HepG2 (cell line): ENCODE measurements around the gene HACD2.

Source experiments
- HNRNPH1 ChIP-seq: fragments of 200-400 bp; formaldehyde crosslinking; optimal IDR thresholded peaks from 2 replicates; pipeline ENCODE3; 2017; ENCODE audit warnings: mild to moderate bottlenecking, low read depth, low read length
- SRF ChIP-seq: IDR thresholded peaks from 2 replicates; pipeline ENCODE4 v1.6.1; 2011; ENCODE audit warnings: mild to moderate bottlenecking, low read depth, low read length, moderate library complexity
- SUZ12 ChIP-seq: fragments of 150-350 bp; IDR thresholded peaks from 2 replicates; pipeline ENCODE4 v1.6.1; 2014; ENCODE audit warnings: low read depth, low read length
- YY1 ChIP-seq: IDR thresholded peaks from 2 replicates; pipeline ENCODE4 v1.6.1; 2011; ENCODE audit warnings: low read length, low read depth, moderate library complexity, mild to moderate bottlenecking; ENCODE audit not compliant: insufficient read depth, insufficient replicate concordance
- ZBTB38 ChIP-seq: sonication (generic); formaldehyde crosslinking; IDR thresholded peaks from 2 replicates; pipeline ENCODE4 v1.5.1; 2020; ENCODE audit warnings: mild to moderate bottlenecking, missing genetic modification reagents
- ZFP82 ChIP-seq: sonication (generic); formaldehyde crosslinking; IDR thresholded peaks from 2 replicates; pipeline ENCODE4 v1.5.1; 2020; ENCODE audit warnings: mild to moderate bottlenecking, missing genetic modification reagents, borderline replicate concordance
- ZNF496 ChIP-seq: sonication (generic); formaldehyde crosslinking; IDR thresholded peaks from 2 replicates; pipeline ENCODE4 v1.8.1; 2023; ENCODE audit warnings: mild to moderate bottlenecking, moderate library complexity, missing genetic modification reagents; ENCODE audit not compliant: insufficient replicate concordance
- TF ChIP-seq, protein P1 (sequence below): sonication (generic); formaldehyde crosslinking; IDR thresholded peaks from 2 replicates; pipeline ENCODE4 v1.5.0; 2020; ENCODE audit warnings: mild to moderate bottlenecking, missing genetic modification reagents, moderate library complexity
- TF ChIP-seq, protein P2 (sequence below): sonication (generic); formaldehyde crosslinking; IDR thresholded peaks from 2 replicates; pipeline ENCODE4 v1.5.1; 2020; ENCODE audit warnings: mild to moderate bottlenecking, missing genetic modification reagents, moderate library complexity

DNA sequence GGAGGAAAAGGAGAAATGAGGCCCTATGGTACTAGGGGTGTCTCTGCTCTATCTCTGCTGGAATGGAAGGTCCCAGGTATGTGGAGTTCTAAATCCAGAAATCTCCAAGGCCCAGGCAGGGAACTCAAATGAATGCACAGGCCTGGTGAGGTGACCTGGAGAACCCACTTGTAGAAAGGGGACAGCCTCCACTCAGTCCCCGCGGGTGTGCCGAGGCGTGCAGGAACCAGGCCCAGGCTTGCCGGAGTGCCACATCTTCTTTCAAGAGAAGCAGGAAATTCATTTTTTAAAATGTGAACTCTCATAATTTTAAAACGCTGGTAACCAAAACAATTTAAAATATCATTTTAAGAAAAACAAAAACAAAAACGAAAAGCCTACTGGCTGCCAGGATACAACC lies 103.8 kb downstream of the HACD2 start:
- TF ChIP-seq SUZ12 (no peak), HNRNPH1 (no peak), ZFP82 (CRISPR knock-in tag) (no peak), ZBTB38 (CRISPR knock-in tag) (no peak), YY1 (no peak), ZNF496 (CRISPR knock-in tag) (no peak), SRF (no peak)
- TF ChIP-seq, protein P1, sequence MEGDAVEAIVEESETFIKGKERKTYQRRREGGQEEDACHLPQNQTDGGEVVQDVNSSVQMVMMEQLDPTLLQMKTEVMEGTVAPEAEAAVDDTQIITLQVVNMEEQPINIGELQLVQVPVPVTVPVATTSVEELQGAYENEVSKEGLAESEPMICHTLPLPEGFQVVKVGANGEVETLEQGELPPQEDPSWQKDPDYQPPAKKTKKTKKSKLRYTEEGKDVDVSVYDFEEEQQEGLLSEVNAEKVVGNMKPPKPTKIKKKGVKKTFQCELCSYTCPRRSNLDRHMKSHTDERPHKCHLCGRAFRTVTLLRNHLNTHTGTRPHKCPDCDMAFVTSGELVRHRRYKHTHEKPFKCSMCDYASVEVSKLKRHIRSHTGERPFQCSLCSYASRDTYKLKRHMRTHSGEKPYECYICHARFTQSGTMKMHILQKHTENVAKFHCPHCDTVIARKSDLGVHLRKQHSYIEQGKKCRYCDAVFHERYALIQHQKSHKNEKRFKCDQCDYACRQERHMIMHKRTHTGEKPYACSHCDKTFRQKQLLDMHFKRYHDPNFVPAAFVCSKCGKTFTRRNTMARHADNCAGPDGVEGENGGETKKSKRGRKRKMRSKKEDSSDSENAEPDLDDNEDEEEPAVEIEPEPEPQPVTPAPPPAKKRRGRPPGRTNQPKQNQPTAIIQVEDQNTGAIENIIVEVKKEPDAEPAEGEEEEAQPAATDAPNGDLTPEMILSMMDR (CRISPR knock-in tag) = no peak
- TF ChIP-seq, protein P2, sequence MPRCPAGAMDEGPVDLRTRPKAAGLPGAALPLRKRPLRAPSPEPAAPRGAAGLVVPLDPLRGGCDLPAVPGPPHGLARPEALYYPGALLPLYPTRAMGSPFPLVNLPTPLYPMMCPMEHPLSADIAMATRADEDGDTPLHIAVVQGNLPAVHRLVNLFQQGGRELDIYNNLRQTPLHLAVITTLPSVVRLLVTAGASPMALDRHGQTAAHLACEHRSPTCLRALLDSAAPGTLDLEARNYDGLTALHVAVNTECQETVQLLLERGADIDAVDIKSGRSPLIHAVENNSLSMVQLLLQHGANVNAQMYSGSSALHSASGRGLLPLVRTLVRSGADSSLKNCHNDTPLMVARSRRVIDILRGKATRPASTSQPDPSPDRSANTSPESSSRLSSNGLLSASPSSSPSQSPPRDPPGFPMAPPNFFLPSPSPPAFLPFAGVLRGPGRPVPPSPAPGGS (CRISPR knock-in tag) = no peak
